ENCODE results near the gene ERAP2.

The ERAP2 gene

GRCh38 chr5:96861076-96861475 lies 15.2 kb upstream of the ERAP2 start:
- DNase-seq (ENCODE audit: insufficient read length, low spot score): no peak
- TF ChIP-seq POLR2AphosphoS5 (IDR thresholded peaks at IDR 0.05; ENCODE audit: low read depth, low read length): no peak
- no peak for TF ChIP-seq SPI1 (IDR thresholded peaks at IDR 0.05; ENCODE audit: low read depth, low read length)
- no peak for TF ChIP-seq TAF1 (IDR thresholded peaks at IDR 0.05; ENCODE audit: low read depth, low read length)
- no peak for TF ChIP-seq POU2F2 (IDR thresholded peaks at IDR 0.05; ENCODE audit: low read depth, low read length)
- TF ChIP-seq PAX5 (IDR thresholded peaks at IDR 0.05; ENCODE audit: insufficient read depth, low read length, severe bottlenecking): no peak
- no peak for TF ChIP-seq POLR2A (IDR thresholded peaks at IDR 0.05; ENCODE audit: low read depth, low read length)
- peak; percentile 83 for FAIRE-seq

DNA sequence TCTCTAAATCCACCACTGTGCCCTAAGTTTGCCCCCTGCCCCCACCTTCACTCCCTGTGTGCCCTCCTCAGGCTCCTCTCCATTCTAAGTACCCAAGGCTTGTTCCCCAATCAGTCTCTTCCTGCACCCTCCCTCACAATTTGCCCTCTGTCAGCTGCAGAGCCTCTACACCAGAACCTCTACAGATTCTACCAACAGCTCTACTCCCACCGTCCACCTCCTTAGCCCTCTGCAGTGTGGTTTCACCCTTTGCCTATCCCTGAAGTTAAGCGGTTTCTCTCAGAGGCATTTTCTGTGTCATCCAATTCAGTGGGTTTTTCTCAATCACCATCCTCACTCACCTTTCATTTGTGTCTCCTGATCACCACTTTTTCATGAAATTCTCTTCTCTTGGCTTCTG lies 13.2 kb upstream of the ERAP2 start:
- FAIRE-seq (no peak), DNase-seq (ENCODE audit: insufficient read length, low spot score) (no peak)
- TF ChIP-seq POU2F2 (IDR thresholded peaks at IDR 0.05; ENCODE audit: low read depth, low read length) (no peak), POLR2AphosphoS5 (IDR thresholded peaks at IDR 0.05; ENCODE audit: low read depth, low read length) (no peak), POLR2A (IDR thresholded peaks at IDR 0.05; ENCODE audit: low read depth, low read length) (no peak), SPI1 (IDR thresholded peaks at IDR 0.05; ENCODE audit: low read depth, low read length) (no peak), PAX5 (IDR thresholded peaks at IDR 0.05; ENCODE audit: insufficient read depth, low read length, severe bottlenecking) (no peak), TAF1 (IDR thresholded peaks at IDR 0.05; ENCODE audit: low read depth, low read length) (no peak)

- TF ChIP-seq SPI1 (IDR thresholded peaks at IDR 0.05; ENCODE audit: low read depth, low read length): no peak
- no peak for TF ChIP-seq TAF1 (IDR thresholded peaks at IDR 0.05; ENCODE audit: low read depth, low read length)
- no peak for TF ChIP-seq POLR2A (IDR thresholded peaks at IDR 0.05; ENCODE audit: low read depth, low read length)
- no peak for TF ChIP-seq POLR2AphosphoS5 (IDR thresholded peaks at IDR 0.05; ENCODE audit: low read depth, low read length)
- TF ChIP-seq PAX5 (IDR thresholded peaks at IDR 0.05; ENCODE audit: insufficient read depth, low read length, severe bottlenecking): no peak
- no peak for TF ChIP-seq POU2F2 (IDR thresholded peaks at IDR 0.05; ENCODE audit: low read depth, low read length)
- no peak for DNase-seq (ENCODE audit: insufficient read length, low spot score)
- FAIRE-seq: no peak
These were observed 12.2 kb upstream of the ERAP2 start for GRCh38 chr5:96863949-96864584.

DNA sequence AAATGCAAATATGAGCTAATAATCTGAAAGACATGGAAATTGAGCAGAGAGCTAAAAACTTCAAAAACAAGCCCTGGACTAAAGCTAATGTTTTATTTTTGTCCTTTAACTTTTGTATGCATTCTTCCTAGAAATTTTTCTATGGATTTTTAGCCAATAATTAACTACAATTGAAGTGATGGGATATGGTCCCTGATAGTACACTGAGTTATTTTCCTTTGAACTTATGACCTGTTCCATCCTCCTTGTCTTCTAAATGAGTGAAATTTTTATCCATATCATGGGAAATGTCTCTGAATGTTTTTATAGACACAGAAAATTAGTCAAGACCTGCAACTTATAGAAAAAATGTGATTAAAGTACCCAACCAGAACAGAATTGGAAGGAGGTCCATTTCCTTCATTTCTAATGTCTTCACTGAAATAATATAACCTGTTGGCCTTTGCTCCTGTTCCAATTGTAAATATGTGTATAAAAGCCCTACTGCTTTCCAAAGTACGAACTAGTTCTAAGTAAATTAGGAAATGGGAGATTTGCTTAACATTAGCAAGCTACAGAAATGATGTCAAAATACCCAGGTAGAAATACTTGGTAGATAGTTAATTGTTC lies 11.3 kb upstream of the ERAP2 start:
- no peak for DNase-seq (ENCODE audit: insufficient read length, low spot score)
- no peak for TF ChIP-seq POLR2A (IDR thresholded peaks at IDR 0.05; ENCODE audit: low read depth, low read length)
- TF ChIP-seq SPI1 (IDR thresholded peaks at IDR 0.05; ENCODE audit: low read depth, low read length): no peak
- no peak for TF ChIP-seq TAF1 (IDR thresholded peaks at IDR 0.05; ENCODE audit: low read depth, low read length)
- TF ChIP-seq POLR2AphosphoS5 (IDR thresholded peaks at IDR 0.05; ENCODE audit: low read depth, low read length): no peak
- no peak for TF ChIP-seq POU2F2 (IDR thresholded peaks at IDR 0.05; ENCODE audit: low read depth, low read length)
- TF ChIP-seq PAX5 (IDR thresholded peaks at IDR 0.05; ENCODE audit: insufficient read depth, low read length, severe bottlenecking): no peak
- FAIRE-seq: no peak

DNA sequence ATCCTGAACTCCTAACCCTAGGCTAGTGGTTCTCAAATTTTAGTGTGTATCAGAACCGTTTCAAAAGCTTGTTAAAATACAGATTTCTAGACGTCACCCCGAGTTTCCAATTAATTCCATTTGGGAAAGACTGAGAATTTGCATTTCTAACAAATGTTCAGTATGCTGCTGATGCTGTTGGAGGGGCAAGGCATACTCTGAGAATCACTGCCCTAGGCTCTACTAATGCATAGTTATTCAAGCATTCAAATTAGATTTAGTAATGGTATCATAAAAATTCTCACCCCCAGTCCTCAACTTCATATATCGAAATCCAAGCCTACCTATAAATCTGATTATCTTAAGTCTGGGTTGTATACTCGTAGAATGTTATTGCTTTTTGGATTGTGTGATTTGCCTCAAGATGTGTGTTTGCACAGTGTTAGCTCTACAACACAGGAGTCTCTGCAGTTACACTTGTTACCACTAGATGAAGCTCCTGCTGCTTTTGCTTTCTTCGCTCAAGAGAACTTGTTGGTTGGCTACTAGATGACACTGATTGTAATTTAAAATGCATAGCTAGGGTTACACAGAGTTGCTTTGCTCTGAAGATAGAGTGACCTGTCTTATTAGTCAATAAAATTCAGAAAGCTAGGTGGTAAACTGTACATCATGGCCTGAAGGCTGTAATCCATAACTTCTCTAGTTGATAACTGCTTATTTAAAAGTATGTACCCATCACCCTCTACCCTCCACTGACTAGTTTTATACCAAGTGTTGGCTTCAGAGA lies 7.5 kb upstream of the ERAP2 start:
- FAIRE-seq (peak; percentile 85), DNase-seq (ENCODE audit: insufficient read length, low spot score) (no peak)
- TF ChIP-seq POLR2A (IDR thresholded peaks at IDR 0.05; ENCODE audit: low read depth, low read length) (no peak), POLR2AphosphoS5 (IDR thresholded peaks at IDR 0.05; ENCODE audit: low read depth, low read length) (no peak), POU2F2 (IDR thresholded peaks at IDR 0.05; ENCODE audit: low read depth, low read length) (no peak), TAF1 (IDR thresholded peaks at IDR 0.05; ENCODE audit: low read depth, low read length) (no peak), PAX5 (IDR thresholded peaks at IDR 0.05; ENCODE audit: insufficient read depth, low read length, severe bottlenecking) (no peak), SPI1 (IDR thresholded peaks at IDR 0.05; ENCODE audit: low read depth, low read length) (no peak)

GRCh38 chr5:96869372-96869641 lies 7.0 kb upstream of the ERAP2 start:
- FAIRE-seq (no peak), DNase-seq (ENCODE audit: insufficient read length, low spot score) (no peak)
- TF ChIP-seq POU2F2 (IDR thresholded peaks at IDR 0.05; ENCODE audit: low read depth, low read length) (no peak), TAF1 (IDR thresholded peaks at IDR 0.05; ENCODE audit: low read depth, low read length) (no peak), POLR2AphosphoS5 (IDR thresholded peaks at IDR 0.05; ENCODE audit: low read depth, low read length) (no peak), PAX5 (IDR thresholded peaks at IDR 0.05; ENCODE audit: insufficient read depth, low read length, severe bottlenecking) (no peak), POLR2A (IDR thresholded peaks at IDR 0.05; ENCODE audit: low read depth, low read length) (no peak), SPI1 (IDR thresholded peaks at IDR 0.05; ENCODE audit: low read depth, low read length) (no peak)

GRCh38 chr5:96870094-96871026 lies 5.9 kb upstream of the ERAP2 start:
- DNase-seq (ENCODE audit: insufficient read length, low spot score) (no peak), FAIRE-seq (peak; percentile 90)
- TF ChIP-seq POU2F2 (IDR thresholded peaks at IDR 0.05; ENCODE audit: low read depth, low read length) (peak; percentile 67; the same call in 1 of the 2 replicates), POLR2A (IDR thresholded peaks at IDR 0.05; ENCODE audit: low read depth, low read length) (no peak)

DNA sequence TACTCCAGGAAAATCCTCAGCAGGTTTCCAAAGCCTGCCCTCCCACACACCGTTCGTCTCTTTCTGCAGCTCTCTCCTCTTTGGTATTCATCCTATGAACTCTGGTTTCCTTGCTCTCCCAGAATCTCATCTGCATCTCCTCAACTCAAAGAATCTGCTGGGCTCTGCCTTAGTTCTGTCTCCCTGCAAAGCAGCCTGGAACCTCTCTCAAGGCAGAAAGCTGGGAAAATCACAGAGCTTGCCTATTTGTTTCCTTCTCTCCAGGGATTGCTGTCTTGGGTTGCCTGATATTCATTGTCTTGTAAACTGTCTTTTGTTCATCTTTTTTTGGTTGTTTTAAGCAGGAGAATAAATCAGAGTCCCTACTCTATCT lies 5.3 kb upstream of the ERAP2 start:
- DNase-seq (ENCODE audit: insufficient read length, low spot score): no peak
- TF ChIP-seq SPI1 (IDR thresholded peaks at IDR 0.05; ENCODE audit: low read depth, low read length): no peak
- no peak for TF ChIP-seq POU2F2 (IDR thresholded peaks at IDR 0.05; ENCODE audit: low read depth, low read length)
- TF ChIP-seq TAF1 (IDR thresholded peaks at IDR 0.05; ENCODE audit: low read depth, low read length): no peak
- no peak for TF ChIP-seq POLR2AphosphoS5 (IDR thresholded peaks at IDR 0.05; ENCODE audit: low read depth, low read length)
- TF ChIP-seq PAX5 (IDR thresholded peaks at IDR 0.05; ENCODE audit: insufficient read depth, low read length, severe bottlenecking): no peak
- no peak for TF ChIP-seq POLR2A (IDR thresholded peaks at IDR 0.05; ENCODE audit: low read depth, low read length)
- no peak for FAIRE-seq

- FAIRE-seq (no peak), DNase-seq (ENCODE audit: insufficient read length, low spot score) (no peak)
- TF ChIP-seq SPI1 (IDR thresholded peaks at IDR 0.05; ENCODE audit: low read depth, low read length) (no peak), PAX5 (IDR thresholded peaks at IDR 0.05; ENCODE audit: insufficient read depth, low read length, severe bottlenecking) (no peak), POLR2A (IDR thresholded peaks at IDR 0.05; ENCODE audit: low read depth, low read length) (no peak), POU2F2 (IDR thresholded peaks at IDR 0.05; ENCODE audit: low read depth, low read length) (no peak), TAF1 (IDR thresholded peaks at IDR 0.05; ENCODE audit: low read depth, low read length) (no peak), POLR2AphosphoS5 (IDR thresholded peaks at IDR 0.05; ENCODE audit: low read depth, low read length) (no peak)
These were observed 4.6 kb upstream of the ERAP2 start for GRCh38 chr5:96871686-96872085.

All from GM12891 (cell line).